NCI-H1048 (cell line): ENCODE data around the gene CIZ1.

Experiments
- DNase-seq: peaks from one replicate; lab custom pipeline; 2025; lab: John Stamatoyannopoulos, UW

The CIZ1 gene

DNA sequence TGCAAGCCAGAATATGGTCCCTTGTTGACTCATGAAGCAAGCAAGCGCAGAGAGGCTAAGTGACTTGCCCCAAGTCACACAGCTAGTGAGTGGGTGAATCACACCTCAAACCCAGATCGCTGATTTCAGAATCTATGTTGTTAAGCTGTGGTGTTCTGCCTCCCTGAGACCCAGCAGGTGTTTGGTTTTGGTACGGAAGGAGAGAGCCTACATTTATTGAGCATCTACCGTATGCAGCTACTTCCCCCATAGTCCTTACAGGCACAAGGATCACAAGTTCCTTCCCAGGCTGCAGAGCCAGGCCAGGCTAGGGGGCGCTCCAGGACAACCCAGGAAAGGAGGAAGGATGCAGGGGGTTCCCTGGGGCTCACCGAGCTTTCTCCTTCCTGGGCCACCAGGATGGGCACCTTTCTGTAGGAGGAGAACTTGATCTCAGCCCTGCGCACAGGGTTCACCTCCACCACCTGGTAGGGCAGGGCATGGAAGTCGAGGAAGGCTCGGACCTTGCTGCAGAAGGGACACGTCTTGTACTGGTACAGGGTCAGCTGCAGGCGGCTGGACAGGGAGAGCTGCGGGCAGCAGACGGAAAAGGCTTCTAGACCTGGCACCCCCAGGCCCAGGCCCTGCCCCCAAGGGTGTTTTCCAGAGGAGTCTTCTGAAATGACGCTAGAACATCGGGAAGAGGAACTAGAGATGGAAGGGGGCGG is 66.3 kb downstream of the CIZ1 start:
- DNase-seq = no peak

DNA sequence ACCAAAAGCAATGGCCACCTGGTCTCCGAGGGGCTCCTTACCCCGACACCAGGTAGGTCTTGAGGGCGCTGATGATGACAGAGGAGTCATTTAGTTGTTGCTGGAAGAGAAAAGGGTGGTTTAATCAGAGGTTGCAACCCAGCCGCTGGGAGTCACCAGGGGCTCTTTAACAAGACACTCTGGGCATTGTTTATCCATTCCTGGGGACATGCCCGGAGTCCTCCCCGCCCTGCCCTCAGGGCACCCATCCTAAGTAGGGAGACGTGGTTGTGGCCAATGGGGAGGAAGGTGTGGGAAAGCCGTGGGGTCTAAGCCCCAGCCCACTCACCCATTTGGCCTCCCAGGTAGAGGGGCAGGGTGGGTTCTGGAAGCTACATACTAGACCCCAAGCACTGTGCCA is 66.9 kb downstream of the CIZ1 start:
- no peak for DNase-seq

DNA sequence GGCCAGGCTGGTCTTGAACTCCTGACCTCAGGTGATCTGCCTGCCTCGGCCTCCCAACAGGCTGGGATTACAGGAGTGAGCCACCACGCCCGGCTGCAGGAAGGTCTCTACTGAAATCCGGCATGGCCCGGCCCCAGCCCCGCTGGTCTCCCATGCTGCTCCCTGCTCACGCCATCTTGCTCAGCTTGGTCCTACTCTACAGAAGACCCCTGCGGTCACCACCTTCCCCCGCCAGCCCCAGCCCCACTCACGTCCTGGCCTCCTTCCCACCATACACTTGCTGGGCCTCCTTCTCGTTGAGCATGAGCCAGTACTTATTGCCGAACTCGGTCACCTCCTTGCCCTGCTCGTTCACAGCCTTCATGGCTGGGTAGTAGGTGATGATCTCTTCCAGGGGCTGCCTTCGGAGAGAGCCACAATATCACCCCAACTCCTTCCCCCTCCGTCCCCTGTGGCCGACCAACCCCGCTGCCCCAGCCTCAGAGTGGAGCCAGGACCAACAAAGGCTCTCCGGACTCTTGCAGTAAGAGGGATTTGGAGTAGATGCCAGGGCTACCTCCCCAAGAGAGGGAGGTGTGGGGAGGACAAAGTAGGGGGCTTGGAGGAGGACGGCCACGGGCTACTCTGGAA is 67.8 kb downstream of the CIZ1 start:
- no peak for DNase-seq

DNA sequence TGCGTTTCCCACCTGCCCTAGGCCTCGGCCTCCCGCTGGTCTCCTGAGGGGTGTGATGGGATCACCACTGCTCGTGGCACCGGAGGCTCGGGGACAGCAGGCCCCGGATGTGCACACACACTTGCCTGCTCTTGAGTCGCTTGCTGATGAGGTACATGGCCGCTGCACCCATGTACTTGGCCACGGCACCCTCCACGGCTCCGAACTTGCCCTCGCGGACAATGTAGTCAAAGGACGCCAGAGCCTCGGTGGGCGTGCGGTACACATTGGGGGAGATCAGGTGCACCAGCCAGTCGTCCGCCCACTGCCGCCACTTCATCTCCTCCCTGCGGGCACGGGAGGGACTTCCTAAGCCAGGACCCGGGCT is 68.6 kb downstream of the CIZ1 start:
- no peak for DNase-seq

DNA sequence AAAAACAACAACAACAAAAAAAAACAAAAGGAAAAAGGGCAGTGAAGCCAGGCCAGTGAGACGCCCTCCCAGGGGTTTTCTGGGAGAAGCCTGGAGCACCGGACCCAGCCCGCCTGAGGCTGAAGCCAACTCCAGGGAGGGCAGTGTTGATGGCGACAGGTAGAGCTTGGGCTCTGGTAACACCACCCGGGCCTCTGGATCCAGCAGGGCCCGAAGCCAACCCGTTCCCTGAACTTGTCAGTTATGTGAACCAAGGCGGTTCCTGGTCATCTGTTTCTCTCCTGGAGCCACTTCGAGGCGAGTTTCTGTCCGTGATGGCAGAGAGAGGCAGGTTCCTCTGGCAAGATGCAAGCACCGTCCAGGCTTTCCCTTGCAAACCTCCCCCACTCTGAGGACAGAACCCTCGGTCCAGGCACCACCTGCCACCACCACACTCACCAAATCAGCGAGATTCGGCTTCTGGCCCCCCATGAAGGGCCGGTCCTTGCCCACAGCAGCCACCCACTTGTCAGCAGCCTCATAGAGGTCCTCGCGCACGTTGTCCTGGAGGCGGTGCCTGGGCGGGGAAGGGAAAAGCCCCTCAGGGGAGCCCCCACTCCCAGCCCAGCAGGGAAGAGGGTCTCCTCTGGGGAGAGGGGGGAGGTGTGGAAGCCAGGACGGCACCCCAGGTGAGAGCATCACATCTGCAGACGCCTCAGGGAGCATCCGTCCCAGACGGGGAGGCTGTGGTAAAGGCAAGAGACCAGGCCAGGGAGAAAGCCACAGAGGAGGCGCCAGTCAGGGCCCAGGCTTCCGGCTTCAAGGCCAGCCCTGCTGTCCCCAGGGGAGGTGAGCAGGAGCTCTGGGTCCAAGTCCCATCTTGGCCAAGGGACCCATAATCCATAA is 69.2 kb downstream of the CIZ1 start:
- no peak for DNase-seq

DNA sequence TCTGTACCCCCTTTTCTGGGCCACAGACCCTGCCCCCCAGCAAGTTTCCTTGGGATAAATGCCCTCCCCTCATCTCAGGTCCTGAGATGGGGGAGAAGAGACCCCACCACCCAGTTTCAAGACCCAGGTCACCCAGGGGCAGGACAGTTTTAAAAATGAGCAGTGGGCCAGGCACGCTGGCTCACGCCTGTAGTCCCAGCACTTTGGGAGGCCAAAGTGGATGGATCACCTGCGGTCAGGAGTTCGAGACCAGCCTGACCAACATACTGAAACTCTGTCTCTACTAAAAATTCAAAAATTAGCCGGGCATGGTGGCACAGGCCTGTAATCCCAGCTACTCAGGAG is 69.9 kb downstream of the CIZ1 start:
- DNase-seq = no peak

DNA sequence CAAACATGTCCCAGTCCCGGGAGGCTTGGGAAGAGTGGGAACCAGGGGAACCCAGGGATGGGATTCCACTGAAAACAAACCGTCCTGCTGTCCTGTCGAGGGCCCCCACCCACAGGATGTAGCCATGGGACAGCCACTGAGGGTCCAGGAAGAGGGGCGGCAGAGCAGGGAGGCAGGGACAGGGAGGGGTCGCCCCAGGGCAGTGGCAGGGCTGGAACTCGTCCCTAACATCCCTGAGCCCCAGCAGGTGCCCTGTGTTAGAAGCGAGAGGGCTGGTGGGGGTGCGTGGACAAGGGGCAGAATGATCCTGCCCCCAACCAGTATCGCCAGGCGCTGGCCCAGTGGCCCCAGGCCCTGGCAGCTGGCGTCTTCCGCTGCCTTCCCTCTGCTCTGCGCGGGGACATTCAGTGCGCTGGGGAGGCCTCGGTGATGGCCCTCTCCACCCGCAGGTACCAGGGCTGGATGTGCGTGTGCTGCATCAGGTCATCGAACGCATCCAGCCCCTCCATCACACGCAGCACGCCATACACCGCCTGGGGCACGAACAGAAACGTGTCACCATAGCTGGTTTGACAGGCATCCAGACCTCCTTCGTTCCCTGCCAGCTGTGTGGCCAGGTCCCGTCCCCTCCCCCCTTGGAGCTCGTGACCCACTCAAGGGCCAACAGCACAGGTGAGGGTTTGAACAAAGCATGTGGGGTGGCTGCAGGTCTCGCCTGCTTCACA is 70.5 kb downstream of the CIZ1 start:
- DNase-seq = no peak

DNA sequence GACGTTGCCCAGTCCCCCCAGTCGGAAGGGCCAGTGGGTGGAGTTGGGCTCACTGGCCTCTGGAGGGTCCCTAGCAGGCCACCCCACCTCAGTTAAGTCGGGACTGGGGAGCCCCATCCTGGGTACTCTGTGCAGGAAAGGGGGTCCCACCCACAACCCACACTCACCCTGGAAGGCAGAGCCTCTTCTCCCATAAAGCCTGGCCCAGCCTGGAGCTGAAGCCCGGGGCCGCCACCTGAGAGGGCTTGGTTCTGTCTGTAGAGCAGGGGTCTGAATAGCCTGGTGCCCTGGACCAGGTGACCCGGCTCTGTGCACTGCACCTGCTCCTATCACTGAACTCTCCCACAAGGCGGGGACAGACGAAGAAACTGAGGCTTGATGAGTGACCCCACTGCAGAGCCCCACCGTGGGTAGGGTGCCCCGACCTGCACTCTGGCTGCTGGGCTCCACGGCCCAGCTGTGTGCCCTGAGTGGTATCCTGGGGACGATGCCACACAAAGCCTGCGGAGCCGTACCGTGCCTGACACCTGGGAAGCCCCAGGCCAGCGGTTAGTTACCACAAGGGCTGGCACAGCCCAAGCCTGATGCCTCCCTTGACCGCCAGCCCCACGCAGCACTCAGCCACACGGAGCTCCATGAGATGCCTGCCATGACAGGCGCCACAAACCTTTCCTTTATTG is 71.2 kb downstream of the CIZ1 start:
- no peak for DNase-seq

DNA sequence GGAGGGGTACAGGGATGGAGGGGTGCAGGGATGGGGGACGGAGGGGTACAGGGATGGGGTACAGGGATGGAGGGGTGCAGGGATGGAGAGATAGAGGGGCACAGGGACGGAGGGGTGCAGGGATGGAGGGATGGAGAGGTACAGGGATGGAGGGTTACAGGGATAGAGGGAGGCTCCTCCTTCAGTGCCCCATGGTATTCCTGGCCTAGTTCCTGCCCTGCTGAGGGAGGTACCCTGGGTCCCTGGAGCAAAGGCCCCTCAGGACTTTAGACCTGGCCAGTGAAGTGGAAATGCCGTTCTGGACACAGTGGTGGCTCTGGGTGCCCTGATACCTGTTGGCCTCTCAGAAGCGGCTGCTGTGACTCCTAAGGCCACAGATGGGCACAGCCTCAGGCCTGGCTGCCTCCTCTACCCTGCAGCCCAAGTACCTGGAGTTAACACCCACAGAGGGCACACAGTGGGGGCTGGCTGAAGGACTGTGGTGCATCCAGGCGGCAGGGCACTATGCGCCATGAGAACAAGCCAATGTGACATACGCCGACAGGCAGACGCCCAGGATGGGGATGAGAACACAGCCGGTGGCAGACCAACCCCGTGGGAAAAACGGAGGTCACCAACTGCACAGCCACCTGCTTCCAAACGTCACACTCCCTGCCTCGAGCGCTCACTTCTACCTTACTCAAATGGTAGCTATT is 72.3 kb downstream of the CIZ1 start:
- no peak for DNase-seq

DNA sequence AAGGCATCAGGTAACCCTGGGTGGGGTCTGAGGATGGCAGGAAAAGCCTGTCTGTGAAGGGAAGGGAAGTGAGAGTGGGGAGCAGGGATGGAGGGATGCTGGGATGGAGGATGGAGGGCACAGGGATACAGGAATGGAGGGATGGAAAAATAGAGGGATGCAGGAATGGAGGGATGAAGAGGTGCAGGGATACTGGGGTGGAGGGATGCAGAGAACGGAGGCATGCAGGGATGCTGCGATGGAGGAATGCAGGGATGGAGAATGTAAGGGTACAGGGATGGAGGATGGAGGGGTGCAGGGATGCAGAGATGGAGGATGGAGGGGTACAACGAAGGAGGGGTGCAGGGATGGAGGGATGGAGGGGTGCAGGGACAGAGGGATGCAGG is 72.9 kb downstream of the CIZ1 start:
- no peak for DNase-seq

DNA sequence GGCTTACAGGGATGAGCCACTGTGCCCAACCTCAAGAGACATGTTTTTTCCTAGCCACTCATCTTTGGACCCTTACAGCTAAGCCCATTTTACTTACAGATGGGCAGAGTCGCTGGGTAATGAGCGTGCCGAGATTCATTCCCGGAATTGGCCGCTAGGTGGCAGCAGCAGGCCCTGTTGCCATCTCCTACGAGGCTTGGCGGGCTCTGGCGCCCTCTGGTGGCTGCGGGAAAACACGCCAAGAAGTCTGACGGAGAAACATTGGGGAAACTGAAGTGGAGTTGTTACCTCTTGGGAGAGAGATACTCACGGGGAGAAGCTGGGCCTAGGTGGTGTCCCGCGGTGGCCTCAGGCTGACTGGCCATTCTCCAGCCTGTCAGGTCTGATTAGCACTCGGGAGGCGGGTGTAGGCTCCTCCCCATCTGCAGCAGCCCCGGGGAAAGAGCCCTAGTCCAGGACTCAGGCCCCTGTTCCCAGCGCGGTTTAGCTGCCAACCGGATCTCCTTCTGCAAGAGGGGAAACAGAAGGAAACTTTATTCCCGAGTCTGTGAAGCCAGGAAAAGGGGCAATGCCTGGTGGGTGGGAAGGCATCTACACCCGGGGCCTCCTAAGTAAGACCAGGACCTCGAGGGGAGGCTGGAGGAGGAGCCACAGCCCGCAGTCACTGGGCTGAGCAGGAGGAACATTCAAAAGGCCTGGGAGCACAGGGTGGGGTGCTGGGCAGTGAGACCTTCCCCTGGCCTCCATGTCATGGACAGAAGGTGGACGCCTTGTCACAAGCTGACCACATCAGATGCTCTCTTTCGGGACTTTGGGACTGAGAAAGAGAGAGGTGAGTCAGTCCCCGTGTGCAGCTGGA is 73.5 kb downstream of the CIZ1 start:
- peak; percentile 76 for DNase-seq

DNA sequence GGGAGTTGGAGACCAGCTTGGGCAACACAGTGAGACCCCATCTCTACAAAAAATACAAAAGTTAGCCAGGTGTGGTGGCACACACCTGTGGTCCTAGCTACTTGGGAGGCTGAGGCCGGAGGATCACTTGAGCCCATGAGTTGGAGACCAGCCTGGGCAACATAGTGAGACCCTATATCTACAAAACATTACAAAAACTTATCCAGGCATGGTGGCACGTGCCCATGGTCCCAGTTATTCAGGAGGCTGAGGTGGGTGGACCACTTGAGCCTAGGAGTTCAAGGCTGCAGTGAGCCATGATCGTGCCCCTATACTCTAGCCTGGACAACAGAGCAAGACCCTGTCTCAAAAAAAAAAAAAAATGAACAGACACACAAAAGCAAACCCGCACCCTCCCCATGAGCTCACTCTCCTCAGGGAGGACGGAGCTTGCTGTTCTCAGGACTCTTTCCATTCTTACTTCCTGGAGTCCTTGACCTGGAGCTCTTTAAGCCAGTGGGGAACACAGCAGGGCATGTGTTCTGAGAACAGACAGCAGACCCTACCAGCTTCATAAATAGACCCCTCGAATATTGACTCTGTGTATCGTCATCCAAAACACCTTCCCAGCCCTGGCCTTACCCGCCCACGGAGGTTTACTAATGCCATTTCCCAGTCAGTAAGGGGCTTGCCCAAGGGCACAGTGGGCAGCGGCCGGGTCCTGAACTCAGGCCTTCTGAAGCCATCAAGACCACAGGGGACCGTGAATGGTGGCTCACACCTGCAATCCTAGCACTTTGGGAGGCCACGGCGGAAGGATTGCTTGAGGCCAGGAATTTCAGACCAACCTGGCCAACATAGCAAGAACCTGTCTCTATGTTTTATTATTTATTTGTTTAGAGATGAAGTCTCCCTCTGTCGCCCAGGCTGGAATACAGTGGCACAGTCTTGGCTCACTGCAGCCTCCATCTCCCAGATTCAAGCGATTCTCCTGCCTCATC is 75.0 kb downstream of the CIZ1 start:
- no peak for DNase-seq
